ENCODE measurements around the gene PSEN2. TPM values are rescaled to one million over a fixed set of nuclear protein-coding genes. Genes with fewer than 3 reads are reported as not detected.

The PSEN2 gene
- total and polyA plus RNA-seq, 9 of the 15 experiments (the other 6 are each of a cell fraction or from before 2014, with no cell fraction given) = 2.3 to 21.5 (median 13.7) TPM

DNA sequence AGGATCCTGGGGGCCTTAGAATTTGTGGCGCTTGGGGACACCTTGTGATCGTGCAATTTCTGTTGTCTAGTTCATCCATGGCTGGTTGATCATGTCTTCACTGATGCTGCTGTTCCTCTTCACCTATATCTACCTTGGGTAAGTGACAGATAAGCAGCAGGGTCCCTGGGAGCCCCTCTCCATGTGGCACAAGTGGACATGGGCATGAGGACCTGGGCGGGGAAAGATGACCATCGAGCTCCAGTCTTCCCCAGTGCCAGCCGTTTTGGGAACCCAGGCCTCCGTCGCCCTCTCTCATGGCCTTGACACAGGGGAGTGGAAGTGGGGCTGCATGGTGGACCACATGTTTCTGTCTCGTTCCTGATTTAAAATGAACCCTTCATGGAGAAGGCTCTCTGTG lies 17.6 kb downstream of the PSEN2 start:
- peaks cover 7% of the 10 kb centered on the region for H3K9me1 ChIP-seq (ENCODE audit: control insufficient read depth, insufficient read depth, low read length)
- H3K4me1 ChIP-seq (replicated peaks in 1 of 2; ENCODE audit: control insufficient read depth in 2 of 2, insufficient read depth in 2 of 2, low read length in 2 of 2) = no peaks in the 10 kb centered on the region
- no peak overlapping the region for H3K4me3 ChIP-seq
- CTCF ChIA-PET (ENCODE audit: low intra/inter-chr PET ratio) = no interaction called here
- DNase-seq (ENCODE audit: extremely low read depth in 1 of 4, low spot score in 3 of 4) (no peak), ATAC-seq (no peak), FAIRE-seq (no peak)
- H3K36me3 ChIP-seq (ENCODE audit: control insufficient read depth, insufficient read depth, low read length) = peaks cover 28% of the 10 kb centered on the region; the same call in 2 of the 3 replicates
- H3K27me3 ChIP-seq (ENCODE audit: control insufficient read depth in 2 of 2, insufficient read depth in 2 of 2, low read length in 2 of 2) = no peaks in the 10 kb centered on the region
- no peak for TF ChIP-seq IRF2 (CRISPR knock-in tag; IDR thresholded peaks at IDR 0.05)
- no peak for TF ChIP-seq ZBTB1 (CRISPR knock-in tag; IDR thresholded peaks at IDR 0.05; ENCODE audit: borderline replicate concordance, low read depth)
- TF ChIP-seq, protein P1, sequence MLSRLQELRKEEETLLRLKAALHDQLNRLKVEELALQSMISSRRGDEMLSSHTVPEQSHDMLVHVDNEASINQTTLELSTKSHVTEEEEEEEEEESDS (CRISPR knock-in tag; IDR thresholded peaks at IDR 0.05) = no peak
- TF ChIP-seq SNIP1 (IDR thresholded peaks at IDR 0.05; ENCODE audit: low read depth) = no peak
- TF ChIP-seq NELFE (IDR thresholded peaks at IDR 0.05; ENCODE audit: insufficient read depth, insufficient read length) = no peak
- TF ChIP-seq, protein P2, sequence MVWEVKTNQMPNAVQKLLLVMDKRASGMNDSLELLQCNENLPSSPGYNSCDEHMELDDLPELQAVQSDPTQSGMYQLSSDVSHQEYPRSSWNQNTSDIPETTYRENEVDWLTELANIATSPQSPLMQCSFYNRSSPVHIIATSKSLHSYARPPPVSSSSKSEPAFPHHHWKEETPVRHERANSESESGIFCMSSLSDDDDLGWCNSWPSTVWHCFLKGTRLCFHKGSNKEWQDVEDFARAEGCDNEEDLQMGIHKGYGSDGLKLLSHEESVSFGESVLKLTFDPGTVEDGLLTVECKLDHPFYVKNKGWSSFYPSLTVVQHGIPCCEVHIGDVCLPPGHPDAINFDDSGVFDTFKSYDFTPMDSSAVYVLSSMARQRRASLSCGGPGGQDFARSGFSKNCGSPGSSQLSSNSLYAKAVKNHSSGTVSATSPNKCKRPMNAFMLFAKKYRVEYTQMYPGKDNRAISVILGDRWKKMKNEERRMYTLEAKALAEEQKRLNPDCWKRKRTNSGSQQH (CRISPR knock-in tag; IDR thresholded peaks at IDR 0.05) = no peak
- TF ChIP-seq MYBL2 (IDR thresholded peaks at IDR 0.05; ENCODE audit: low read depth) = no peak
- no peak for TF ChIP-seq MYBL2 (CRISPR knock-in tag; IDR thresholded peaks at IDR 0.05; ENCODE audit: borderline replicate concordance)
- TF ChIP-seq, protein P3, sequence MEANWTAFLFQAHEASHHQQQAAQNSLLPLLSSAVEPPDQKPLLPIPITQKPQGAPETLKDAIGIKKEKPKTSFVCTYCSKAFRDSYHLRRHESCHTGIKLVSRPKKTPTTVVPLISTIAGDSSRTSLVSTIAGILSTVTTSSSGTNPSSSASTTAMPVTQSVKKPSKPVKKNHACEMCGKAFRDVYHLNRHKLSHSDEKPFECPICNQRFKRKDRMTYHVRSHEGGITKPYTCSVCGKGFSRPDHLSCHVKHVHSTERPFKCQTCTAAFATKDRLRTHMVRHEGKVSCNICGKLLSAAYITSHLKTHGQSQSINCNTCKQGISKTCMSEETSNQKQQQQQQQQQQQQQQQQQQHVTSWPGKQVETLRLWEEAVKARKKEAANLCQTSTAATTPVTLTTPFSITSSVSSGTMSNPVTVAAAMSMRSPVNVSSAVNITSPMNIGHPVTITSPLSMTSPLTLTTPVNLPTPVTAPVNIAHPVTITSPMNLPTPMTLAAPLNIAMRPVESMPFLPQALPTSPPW (CRISPR knock-in tag; IDR thresholded peaks at IDR 0.05) = no peak
- TF ChIP-seq POU5F1 (IDR thresholded peaks at IDR 0.05; ENCODE audit: borderline replicate concordance, low read depth, low read length, partially characterized antibody) = no peak
- TF ChIP-seq CREBBP (IDR thresholded peaks at IDR 0.05; ENCODE audit: low read depth, low read length) = no peak
- TF ChIP-seq NFATC3 (IDR thresholded peaks at IDR 0.05) = no peak
- TF ChIP-seq ZNF224 (CRISPR knock-in tag; IDR thresholded peaks at IDR 0.05) = no peak
- TF ChIP-seq ARID2 (IDR thresholded peaks at IDR 0.05) = no peak
- no peak for TF ChIP-seq RBM34 (IDR thresholded peaks at IDR 0.05; ENCODE audit: borderline replicate concordance, insufficient read depth, low read length)
- TF ChIP-seq SMAD4 (CRISPR knock-in tag; conservative IDR thresholded peaks at IDR 0.05) = no peak
- no peak overlapping the region for H3K27ac ChIP-seq (ENCODE audit: extremely low read depth, low read depth, low read length)
- no TSS peak for BruUV-seq (replicated peaks)
- 74% methylated on average over 8 of the region's 8 CpGs for WGBS (ENCODE audit: insufficient coverage, low coverage, missing lambda C conversion rate)
- H3K79me2 ChIP-seq (ENCODE audit: control insufficient read depth, insufficient read depth, low read length) = no peaks in the 10 kb centered on the region
- no peak overlapping the region for H3K4me2 ChIP-seq (ENCODE audit: insufficient read depth, low read length)
- no peak overlapping the region for H3K9ac ChIP-seq (ENCODE audit: insufficient read depth in 1 of 2, low read depth in 2 of 2, low read length in 2 of 2)
- in situ Hi-C loops (cut with MboI) (no loop called here), intact Hi-C loops (cut with micrococcal nuclease) (no loop called here)
- no peaks in the 10 kb centered on the region for H3K9me3 ChIP-seq (replicated peaks; ENCODE audit: control insufficient read depth, insufficient read depth, low read depth, low read length)
- POLR2A ChIA-PET = no interaction called here
- no peaks in the 10 kb centered on the region for H4K20me1 ChIP-seq (replicated peaks; ENCODE audit: control insufficient read depth, insufficient read depth, low read length)
- no peak overlapping the region for H2AFZ ChIP-seq (ENCODE audit: low read depth, low read length)
